GM12872 (cell line): ENCODE results near the gene PIP5K1A.

ENCODE experiments used
- CTCF ChIP-seq: IDR thresholded peaks from 3 replicates; pipeline ENCODE4 v1.5.1; 2011; ENCODE audit warnings: low read depth, mild to moderate bottlenecking, low read length, moderate library complexity; ENCODE audit not compliant: insufficient read depth

PIP5K1A gene

GRCh38 chr1:151282883-151283725 is 84.8 kb downstream of the PIP5K1A start:
- no peak for TF ChIP-seq CTCF

- TF ChIP-seq CTCF = no peak
Measured at GRCh38 chr1:151284013-151284577, 85.7 kb downstream of the PIP5K1A start.

GRCh38 chr1:151286619-151287340 is 88.4 kb downstream of the PIP5K1A start:
- TF ChIP-seq CTCF = no peak

GRCh38 chr1:151287341-151287699 is 89.0 kb downstream of the PIP5K1A start:
- TF ChIP-seq CTCF = no peak

- no peak for TF ChIP-seq CTCF
Measured at GRCh38 chr1:151287767-151288500, 89.6 kb downstream of the PIP5K1A start.

GRCh38 chr1:151288502-151288901 is 90.2 kb downstream of the PIP5K1A start:
- no peak for TF ChIP-seq CTCF
